K562 (cell line): ENCODE measurements around the gene CTPS2.

ENCODE experiments used
- MXI1 ChIP-seq: IDR thresholded peaks from 2 replicates; pipeline ENCODE4 v1.6.1; 2011; ENCODE audit warnings: low read depth, mild to moderate bottlenecking, improper control_type of control experiment, low read length
- POLR2A ChIP-seq: fragments of 450-650 bp; conservative IDR thresholded peaks from 2 replicates; pipeline ENCODE4 v1.6.1; 2016
- RBBP5 ChIP-seq: fragments of 200-600 bp; sonication (generic); IDR thresholded peaks from 2 replicates; pipeline ENCODE4 v1.6.1; 2012; ENCODE audit warnings: borderline replicate concordance, mild to moderate bottlenecking, low read length, control low read depth, inconsistent platforms; ENCODE audit not compliant: insufficient read depth, poor library complexity, severe bottlenecking

DNA sequence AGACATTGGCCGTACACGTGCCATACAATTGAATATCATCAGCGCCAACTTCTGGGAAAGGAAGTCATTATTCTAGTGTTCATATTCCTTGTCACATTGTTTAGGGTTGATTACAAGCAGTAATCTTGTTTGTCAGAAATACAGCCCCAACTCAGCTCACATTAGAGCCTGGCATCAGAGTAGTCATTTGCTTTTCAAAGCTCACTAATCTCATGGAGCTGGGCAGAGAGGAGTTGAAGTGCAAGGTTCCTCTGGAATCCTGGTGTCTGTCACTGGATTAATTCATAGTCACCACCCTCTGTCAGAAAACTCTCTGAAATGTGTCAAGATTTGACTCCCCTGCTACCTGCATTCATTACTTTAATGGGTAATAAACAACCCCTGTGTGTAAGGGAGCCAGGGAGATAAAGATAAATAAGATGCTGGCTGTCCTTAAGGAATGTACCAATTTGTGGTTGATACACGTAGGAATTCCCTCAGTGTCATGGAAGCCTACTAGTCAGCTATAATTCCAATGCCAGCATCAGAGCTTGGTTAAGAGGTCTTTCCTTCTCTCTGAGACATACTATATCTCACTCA lies 106.2 kb downstream of the CTPS2 start:
- no peak for TF ChIP-seq RBBP5
- no peak for TF ChIP-seq POLR2A
- no peak for TF ChIP-seq MXI1
